HG03432 (cell line): ENCODE results near the gene RPL35A.

Experiments used
- ATAC-seq: cut with Tn5 transposase; IDR thresholded peaks from one replicate; pipeline ENCODE4 v1.9.1; 2021; ENCODE audit warnings: mild to moderate bottlenecking, moderate library complexity; ENCODE audit not compliant: unreplicated experiment

Gene RPL35A

DNA sequence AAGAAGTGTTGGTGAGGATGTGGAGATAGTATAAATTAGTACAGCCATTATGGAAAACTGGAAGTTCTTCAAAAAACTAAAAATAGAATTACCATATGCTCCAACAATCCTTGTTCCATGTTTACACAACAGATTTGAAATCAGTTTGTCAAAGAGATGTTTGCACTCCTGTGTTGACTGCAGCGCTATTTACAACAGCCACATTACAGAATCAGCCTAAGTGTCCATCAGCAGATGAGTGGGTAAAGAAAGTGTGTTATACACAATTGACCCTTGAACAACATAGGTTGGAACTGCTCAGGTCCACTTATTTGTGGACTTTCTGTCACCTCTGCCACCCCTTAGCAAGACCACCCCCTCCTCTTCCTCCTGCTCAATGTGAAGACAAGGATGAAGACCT, 44.7 kb downstream of the RPL35A start:
- no peak for ATAC-seq

DNA sequence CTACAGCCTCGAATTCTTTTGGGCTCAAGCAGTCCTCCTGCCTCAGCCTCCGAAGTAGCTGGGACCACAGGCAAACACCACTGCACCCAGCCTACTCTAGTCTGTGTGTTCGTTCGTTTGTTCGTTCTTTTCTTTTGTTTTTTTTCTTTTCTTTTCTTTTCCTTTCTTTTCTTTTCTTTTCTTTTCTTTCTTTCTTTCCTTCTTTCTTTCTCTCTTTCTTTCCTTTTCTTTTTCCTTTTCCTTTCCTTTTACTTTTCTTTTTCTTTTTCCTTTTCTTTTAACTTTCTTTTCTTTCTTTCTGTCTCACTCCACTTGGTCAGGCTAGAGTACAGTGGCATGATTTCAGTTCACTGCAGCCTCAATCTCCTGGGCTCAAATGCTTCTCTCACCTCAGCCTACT, 46.9 kb downstream of the RPL35A start:
- no peak for ATAC-seq

DNA sequence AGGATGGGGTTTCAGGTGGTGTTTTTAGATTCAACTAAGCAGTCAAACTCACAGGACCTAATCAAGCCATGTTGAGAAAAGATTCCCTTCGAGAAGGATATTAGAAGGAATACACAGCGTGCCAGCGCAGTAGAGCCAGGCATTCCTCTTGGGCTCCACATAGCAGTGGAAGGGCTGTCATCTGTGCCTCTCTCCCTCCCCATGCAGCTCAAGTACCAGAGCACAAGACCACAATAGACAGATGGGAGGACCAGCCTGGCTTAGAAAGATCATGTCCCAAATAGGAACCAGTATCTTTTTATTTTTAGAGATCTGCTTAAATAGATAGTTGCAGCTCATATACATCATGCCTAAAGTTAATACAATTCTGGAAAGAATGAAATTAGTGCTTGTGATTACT, 47.9 kb downstream of the RPL35A start:
- no peak for ATAC-seq
